ENCODE data around the gene CLPSL1.
"Not testable (repeated sequence)": the region's sequence is repeated elsewhere in the genome, so short reads cannot be mapped to it uniquely, and the experiment has no call there.

The CLPSL1 gene

DNA sequence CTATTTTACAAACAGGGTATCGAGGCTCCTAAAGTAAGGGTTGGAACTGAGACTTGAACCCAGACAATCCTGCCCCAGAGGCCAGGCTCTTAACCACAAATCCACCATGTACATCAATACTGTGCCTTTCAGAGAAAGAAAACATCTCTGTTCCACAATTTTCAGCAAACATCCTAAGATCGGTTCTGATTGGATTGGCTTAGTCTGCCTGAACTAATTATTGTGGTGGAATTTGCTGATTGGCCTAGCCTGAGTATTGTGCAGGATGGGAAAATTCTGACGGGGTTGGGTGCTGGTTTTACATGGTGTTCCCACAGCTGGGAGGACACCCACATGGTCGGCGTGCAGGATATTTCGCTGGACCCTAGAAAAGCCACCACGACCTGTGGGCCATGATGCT, at the start of gene CLPSL1:
Gene CLPSL1 (plus strand): TSS at position 301 of the 400 bp plus-strand sequence. CDS start 92 bp downstream, at position 393.
- no peak within 1 kb of the TSS for H3K4me3 ChIP-seq (ENCODE audit: low read depth, low read length)

- peak overlapping the region; percentile 60 for H3K4me3 ChIP-seq (ENCODE audit: low read depth, low read length)
Measured at GRCh38 chr6:35731414-35731735, 49.4 kb upstream of the CLPSL1 start.

GRCh38 chr6:35731736-35732532, 48.9 kb upstream of the CLPSL1 start:
- peak overlapping the region; percentile 60 for H3K4me3 ChIP-seq (ENCODE audit: low read depth, low read length)

DNA sequence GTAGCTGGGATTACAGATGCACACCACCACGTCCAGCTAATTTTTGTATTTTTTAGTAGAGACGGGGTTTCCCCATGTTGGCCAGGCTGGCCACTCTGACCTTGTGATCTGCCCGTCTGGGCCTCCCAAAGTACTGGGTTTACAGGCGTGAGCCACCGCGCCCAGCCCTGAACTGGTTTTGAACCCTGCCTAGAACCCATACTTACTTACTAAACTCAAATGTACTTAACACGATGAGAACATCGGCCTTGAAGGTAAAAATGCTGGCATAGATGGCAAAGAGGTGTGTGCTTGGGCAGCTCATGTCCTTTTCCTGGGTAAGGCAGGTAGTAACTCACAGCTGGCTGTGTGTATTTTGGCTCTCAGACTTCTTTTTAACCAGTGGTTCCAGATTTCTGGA, 47.2 kb upstream of the CLPSL1 start:
- H3K4me3 ChIP-seq (ENCODE audit: low read depth, low read length), result no peak overlapping the region

DNA sequence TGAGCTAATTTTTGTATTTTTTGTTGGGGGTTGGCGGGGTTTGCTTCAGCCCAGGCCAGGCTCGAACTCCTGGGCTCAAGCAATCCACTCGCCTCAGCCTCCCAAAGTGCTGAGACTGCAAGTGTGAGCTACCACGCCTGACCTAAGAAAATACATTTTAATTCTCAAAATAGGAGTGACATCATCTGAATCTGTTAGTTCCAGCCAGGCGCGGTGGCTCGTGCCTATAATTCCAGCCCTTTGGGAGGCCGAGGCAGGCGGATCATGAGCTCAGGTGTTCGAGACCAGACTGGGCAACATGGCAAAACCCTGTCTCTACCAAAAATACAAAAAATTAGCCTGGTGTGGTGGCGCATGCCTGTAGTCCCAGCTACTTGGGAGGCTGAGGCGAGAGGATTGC, 46.5 kb upstream of the CLPSL1 start:
- H3K4me3 ChIP-seq (ENCODE audit: low read depth, low read length), result not testable (repeated sequence)

GRCh38 chr6:35735452-35735851, 45.4 kb upstream of the CLPSL1 start:
- no peak overlapping the region for H3K4me3 ChIP-seq (ENCODE audit: low read depth, low read length)

DNA sequence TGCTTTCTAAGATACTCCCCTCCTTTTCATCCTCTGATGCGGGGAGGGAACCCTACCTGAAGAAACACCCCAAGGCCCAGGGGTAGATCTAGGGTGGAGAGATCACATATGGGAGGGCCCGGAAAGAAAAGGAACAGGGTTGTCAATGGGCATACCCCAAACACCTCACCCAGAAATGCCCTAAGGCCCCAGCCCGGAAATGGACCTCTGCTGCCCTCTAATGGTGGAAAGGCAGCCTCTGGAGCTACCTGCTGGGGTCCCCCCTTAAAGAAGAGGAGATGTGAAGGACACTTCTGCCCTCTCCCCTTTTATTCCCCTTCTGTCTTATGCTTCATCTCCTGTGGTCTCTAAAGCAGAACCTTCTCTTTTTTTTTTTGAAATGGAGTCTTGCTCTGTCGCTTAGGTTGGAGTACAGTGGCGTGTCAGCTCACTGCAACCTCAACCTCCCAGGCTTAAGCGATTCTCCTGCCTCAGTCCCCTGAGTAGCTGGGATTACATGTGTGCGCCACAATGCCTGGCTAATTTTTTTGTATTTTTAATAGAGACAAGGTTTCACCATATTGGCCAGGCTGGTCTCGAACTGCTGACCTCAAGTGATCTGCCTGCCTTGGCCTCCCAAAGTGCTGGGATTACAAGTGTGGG, 44.4 kb upstream of the CLPSL1 start:
- no peak overlapping the region for H3K4me3 ChIP-seq (ENCODE audit: low read depth, low read length)

GRCh38 chr6:35736982-35737412, 43.8 kb upstream of the CLPSL1 start, which contains the start of gene ARMC12:
ARMC12 (plus strand) TSS chr6:35737032; CDS start chr6:35737109, 77 bp downstream.
- no peak within 1 kb of the TSS for H3K4me3 ChIP-seq (ENCODE audit: low read depth, low read length)

- no peak overlapping the region for H3K4me3 ChIP-seq (ENCODE audit: low read depth, low read length)
Measured at GRCh38 chr6:35737413-35738211, 43.2 kb upstream of the CLPSL1 start.

GRCh38 chr6:35739645-35740524, 40.9 kb upstream of the CLPSL1 start:
- no peak overlapping the region for H3K4me3 ChIP-seq (ENCODE audit: low read depth, low read length)

- H3K4me3 ChIP-seq (ENCODE audit: low read depth, low read length), result no peak overlapping the region
Measured at GRCh38 chr6:35742842-35743241, 38.0 kb upstream of the CLPSL1 start.

DNA sequence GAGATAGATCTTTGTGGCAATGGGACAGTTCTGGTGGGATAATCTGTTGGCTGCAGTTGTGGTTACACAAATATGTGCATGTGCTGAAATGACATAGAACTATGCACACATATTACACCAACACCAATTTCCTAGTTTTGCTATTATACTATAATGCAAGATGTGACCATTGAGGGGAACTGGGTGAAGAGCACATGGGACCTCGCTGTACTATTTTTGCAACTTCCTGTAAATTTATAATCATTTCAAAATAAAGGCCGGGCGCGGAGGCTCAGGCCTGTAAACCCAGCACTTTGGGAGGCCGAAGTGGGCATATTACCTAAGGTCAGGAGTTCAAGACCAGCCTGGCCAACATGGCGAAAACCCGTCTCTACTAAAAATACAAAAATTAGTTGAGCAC, 35.3 kb upstream of the CLPSL1 start:
- no peak overlapping the region for H3K4me3 ChIP-seq (ENCODE audit: low read depth, low read length)

DNA sequence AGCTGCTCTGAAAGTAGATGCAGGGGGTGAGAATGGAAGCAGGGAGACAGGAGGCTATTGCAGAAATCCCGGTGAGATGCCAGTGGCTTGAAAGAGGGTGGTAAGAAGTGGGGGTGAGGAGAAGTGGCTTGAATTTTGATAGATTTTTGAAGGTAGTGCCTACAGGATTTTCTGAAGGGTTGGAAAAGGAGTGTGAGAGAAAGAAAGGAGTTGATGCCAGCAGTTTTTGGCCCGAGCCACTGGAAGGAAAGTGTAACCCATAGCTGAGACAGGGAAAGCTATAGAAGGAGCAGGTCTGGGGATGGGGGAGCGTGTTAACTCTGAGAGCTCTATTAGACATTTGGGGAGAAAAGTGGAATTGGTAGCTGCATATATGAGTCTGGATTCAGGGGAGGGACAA, 34.3 kb upstream of the CLPSL1 start:
- no peak overlapping the region for H3K4me3 ChIP-seq (ENCODE audit: low read depth, low read length)

DNA sequence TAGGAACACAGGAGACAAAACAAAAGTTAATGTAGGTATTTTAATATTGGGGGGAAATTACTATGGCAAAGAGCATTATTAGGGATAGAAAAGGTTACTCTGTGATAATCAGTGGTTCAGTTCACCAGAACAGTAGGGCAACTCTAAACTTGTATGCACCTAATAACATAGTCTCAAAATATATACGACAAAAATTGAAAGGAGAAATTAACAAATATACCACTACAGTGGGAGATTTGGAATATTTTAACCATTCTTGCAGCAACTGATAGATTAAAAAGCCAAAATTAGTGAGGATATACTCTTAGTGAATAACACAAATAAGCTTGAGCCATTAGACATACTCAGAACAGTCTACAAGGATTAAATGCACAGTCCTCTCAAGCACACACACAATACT, 32.9 kb upstream of the CLPSL1 start:
- H3K4me3 ChIP-seq (ENCODE audit: low read depth, low read length), result no peak overlapping the region

GRCh38 chr6:35750557-35750956, 30.3 kb upstream of the CLPSL1 start:
- no peak overlapping the region for H3K4me3 ChIP-seq (ENCODE audit: low read depth, low read length)

- no peak overlapping the region for H3K4me3 ChIP-seq (ENCODE audit: low read depth, low read length)
Measured at GRCh38 chr6:35751594-35751993, 29.2 kb upstream of the CLPSL1 start.

- no peak overlapping the region for H3K4me3 ChIP-seq (ENCODE audit: low read depth, low read length)
Measured at GRCh38 chr6:35752330-35752729, 28.5 kb upstream of the CLPSL1 start.

DNA sequence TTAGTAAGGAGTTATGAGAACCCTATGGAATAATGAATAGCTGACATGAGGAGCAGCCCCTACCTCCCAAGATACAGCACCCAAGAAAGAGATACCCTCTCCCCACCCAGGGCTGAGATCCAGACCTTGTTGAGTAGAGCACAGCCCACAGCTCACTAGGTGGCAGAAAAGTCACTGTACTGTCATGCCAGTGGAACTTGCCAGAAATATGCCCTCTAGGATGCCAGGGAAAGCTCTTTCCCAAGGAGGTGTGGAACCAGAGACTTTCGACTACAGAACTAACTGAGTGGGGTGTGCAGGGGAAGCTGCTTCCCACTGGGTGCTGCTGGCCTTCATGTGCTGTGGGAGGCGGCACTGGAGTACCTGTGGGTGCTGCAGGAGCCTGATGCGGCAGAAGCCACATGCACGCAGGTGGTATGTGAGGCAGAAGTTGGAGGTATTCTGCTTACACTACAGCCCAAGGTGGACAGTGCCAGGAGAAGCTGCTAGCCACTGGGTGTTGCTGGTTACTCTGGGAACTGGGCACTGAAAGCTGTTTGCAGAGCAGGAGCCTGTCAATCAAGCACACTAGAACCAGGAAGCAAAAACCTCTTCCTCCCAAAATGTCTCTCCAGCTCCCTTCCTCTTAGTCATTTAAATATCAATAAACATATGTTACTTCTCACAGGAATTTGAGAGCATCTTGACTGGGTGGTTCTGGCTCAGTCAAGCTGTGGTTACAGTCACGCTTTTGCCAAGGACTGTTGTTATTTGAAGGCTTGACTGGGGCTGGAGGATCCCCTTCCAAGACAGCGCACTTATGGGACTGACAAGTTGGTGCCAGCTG, 26.2 kb upstream of the CLPSL1 start:
- H3K4me3 ChIP-seq (ENCODE audit: low read depth, low read length), result no peak overlapping the region

- H3K4me3 ChIP-seq (ENCODE audit: low read depth, low read length), result no peak overlapping the region
Measured at GRCh38 chr6:35755278-35755924, 25.4 kb upstream of the CLPSL1 start.
